Activated naive CD4-positive, alpha-beta T cell treated with anti-CD3 and anti-CD28 coated beads for 36 hours (primary cell): Measurements from ENCODE around the gene CELA2B. TPM values are rescaled to one million over a fixed set of nuclear protein-coding genes. Genes with fewer than 3 reads are reported as not detected.
"Not testable (repeated sequence)": the region's sequence is repeated elsewhere in the genome, so short reads cannot be mapped to it uniquely, and the experiment has no call there.

Experiments used
- CTCF ChIA-PET: fragments of 350-600 bp; sonication (Branson Sonifier 250); formaldehyde crosslinking; loops from one replicate; lab custom pipeline; 2021; ENCODE audit warnings: antibody characterized with exemption; lab: Charles Lee
- DNase-seq: peaks from one replicate; pipeline ENCODE4 v3.0.0-alpha.2; 2020
- H3K27ac Mint-ChIP-seq: one replicate; pipeline ENCODE4 v1.8.0; 2021; ENCODE audit warnings: mild to moderate bottlenecking, mixed read lengths
- H3K27me3 Mint-ChIP-seq: one replicate; pipeline ENCODE4 v1.8.0; 2021; ENCODE audit warnings: low read depth, mixed read lengths
- H3K36me3 Mint-ChIP-seq: one replicate; pipeline ENCODE4 v1.8.0; 2021; ENCODE audit warnings: low read depth, mixed read lengths
- H3K4me1 Mint-ChIP-seq: one replicate; pipeline ENCODE4 v1.8.0; 2021; ENCODE audit warnings: low read depth, mixed read lengths
- H3K4me3 Mint-ChIP-seq: one replicate; pipeline ENCODE4 v1.8.0; 2021; ENCODE audit warnings: mild to moderate bottlenecking, moderate library complexity, mixed read lengths
- H3K9me3 Mint-ChIP-seq: one replicate; pipeline ENCODE4 v1.8.0; 2021; ENCODE audit warnings: mixed read lengths
- intact Hi-C: fragments of 100-400 bp; cut with micrococcal nuclease; formaldehyde crosslinking; loops from one replicate; pipeline ENCODE4 v1.15.1; 2023
- total RNA-seq, 2 experiments: library from RNA; stranded (reverse); gene quantifications; one replicate each; pipeline ENCODE4 v1.2.3, GENCODE V29; 2021

Gene CELA2B
- total RNA-seq = not detected

GRCh38 chr1:15475752-15476314, at the start of gene CELA2B:
TSS of gene CELA2B (plus strand) at chr1:15476104. CDS start at chr1:15476126, 22 bp downstream.
- Mint-ChIP-seq H3K4me1 (no peaks in the 10 kb centered on the region), H3K9me3 (no peaks in the 10 kb centered on the region), H3K36me3 (no peaks in the 10 kb centered on the region), H3K27me3 (no peaks in the 10 kb centered on the region), H3K4me3 (no peak within 1 kb of the TSS), H3K27ac (no peak within 1 kb of the TSS)
- intact Hi-C loops = no loop called here
- no peak for DNase-seq
- CTCF ChIA-PET = no interaction called here

GRCh38 chr1:15426492-15427279, 49.2 kb upstream of the CELA2B start:
- Mint-ChIP-seq H3K4me1 (no peaks in the 10 kb centered on the region), H3K4me3 (no peak overlapping the region), H3K27ac (no peak overlapping the region), H3K27me3 (no peaks in the 10 kb centered on the region), H3K36me3 (peaks cover 8% of the 10 kb centered on the region), H3K9me3 (no peaks in the 10 kb centered on the region)
- intact Hi-C loops = no loop called here
- CTCF ChIA-PET = interaction anchor here (2.6 kb wide), 1 partner anchor 103 kb away, joined by 13 read pairs; no protein-coding TSS in a partner anchor
- DNase-seq = no peak

- H3K36me3 Mint-ChIP-seq = peaks cover 8% of the 10 kb centered on the region
- intact Hi-C loops = no loop called here
- H3K4me1 Mint-ChIP-seq = no peaks in the 10 kb centered on the region
- H3K27ac Mint-ChIP-seq = no peak overlapping the region
- no peaks in the 10 kb centered on the region for H3K9me3 Mint-ChIP-seq
- CTCF ChIA-PET = interaction anchor here (0.6 to 2.6 kb wide), 2 partner anchors 99 to 104 kb away, joined by 3 to 13 read pairs; no protein-coding TSS in a partner anchor
- DNase-seq = no peak
- no peaks in the 10 kb centered on the region for H3K27me3 Mint-ChIP-seq
- no peak overlapping the region for H3K4me3 Mint-ChIP-seq
Measured at GRCh38 chr1:15427280-15427666, 48.6 kb upstream of the CELA2B start.

GRCh38 chr1:15428252-15428651, 47.7 kb upstream of the CELA2B start:
- CTCF ChIA-PET = interaction anchor here (2.6 kb wide), 1 partner anchor 105 kb away, joined by 13 read pairs; no protein-coding TSS in a partner anchor
- H3K27me3 Mint-ChIP-seq, H3K4me1 Mint-ChIP-seq, H3K36me3 Mint-ChIP-seq, DNase-seq, H3K4me3 Mint-ChIP-seq, intact Hi-C loops, H3K9me3 Mint-ChIP-seq, H3K27ac Mint-ChIP-seq: not testable (repeated sequence)

GRCh38 chr1:15428815-15429435, 47.0 kb upstream of the CELA2B start:
- peaks cover 8% of the 10 kb centered on the region for H3K36me3 Mint-ChIP-seq
- intact Hi-C loops = no loop called here
- no peak for DNase-seq
- H3K27ac Mint-ChIP-seq = no peak overlapping the region
- H3K4me3 Mint-ChIP-seq = no peak overlapping the region
- H3K9me3 Mint-ChIP-seq = no peaks in the 10 kb centered on the region
- no peaks in the 10 kb centered on the region for H3K27me3 Mint-ChIP-seq
- CTCF ChIA-PET = interaction anchor here (1.2 to 2.6 kb wide), 2 partner anchors 105 to 109 kb away, joined by 8 to 13 read pairs; no protein-coding TSS in a partner anchor
- no peaks in the 10 kb centered on the region for H3K4me1 Mint-ChIP-seq

GRCh38 chr1:15429701-15430149, 46.2 kb upstream of the CELA2B start:
- Mint-ChIP-seq H3K36me3 (peaks cover 8% of the 10 kb centered on the region), H3K27ac (no peak overlapping the region), H3K9me3 (no peaks in the 10 kb centered on the region), H3K27me3 (no peaks in the 10 kb centered on the region), H3K4me3 (no peak overlapping the region), H3K4me1 (no peaks in the 10 kb centered on the region)
- CTCF ChIA-PET = interaction anchor here (1.2 to 8.5 kb wide), 3 partner anchors 106 to 112 kb away, joined by 3 to 101 read pairs (median 8); no protein-coding TSS in a partner anchor
- intact Hi-C loops = loop anchor here (5.0 kb wide), 1 partner anchor 313 kb away; the partner anchor contains the start of gene TMEM82
- no peak for DNase-seq

GRCh38 chr1:15430787-15431570, 44.9 kb upstream of the CELA2B start:
- Mint-ChIP-seq H3K36me3 (peaks cover 7% of the 10 kb centered on the region), H3K9me3 (no peaks in the 10 kb centered on the region), H3K27ac (no peak overlapping the region), H3K4me3 (no peak overlapping the region), H3K27me3 (no peaks in the 10 kb centered on the region), H3K4me1 (no peaks in the 10 kb centered on the region)
- peak; percentile 83 for DNase-seq
- intact Hi-C loops = loop anchor here (1.0 to 5.0 kb wide), 2 partner anchors 108 to 311 kb away; partner anchors contain the start of gene TMEM82
- CTCF ChIA-PET = interaction anchor here (0.7 to 8.5 kb wide), 12 partner anchors 11 to 576 kb away, joined by 3 to 101 read pairs (median 4); no protein-coding TSS in a partner anchor

- no peaks in the 10 kb centered on the region for H3K9me3 Mint-ChIP-seq
- CTCF ChIA-PET = interaction anchor here (0.6 to 8.5 kb wide), 12 partner anchors 10 to 114 kb away, joined by 3 to 101 read pairs (median 4); no protein-coding TSS in a partner anchor
- DNase-seq = no peak
- peaks cover 2% of the 10 kb centered on the region for H3K36me3 Mint-ChIP-seq
- no peaks in the 10 kb centered on the region for H3K27me3 Mint-ChIP-seq
- intact Hi-C loops = loop anchor here (1.0 to 5.0 kb wide), 2 partner anchors 108 to 311 kb away; partner anchors contain the start of gene TMEM82
- H3K4me1 Mint-ChIP-seq = no peaks in the 10 kb centered on the region
- no peak overlapping the region for H3K27ac Mint-ChIP-seq
- H3K4me3 Mint-ChIP-seq = no peak overlapping the region
Measured at GRCh38 chr1:15431571-15431948, 44.3 kb upstream of the CELA2B start.

GRCh38 chr1:15432324-15432723, 43.6 kb upstream of the CELA2B start:
- DNase-seq = no peak
- H3K27ac Mint-ChIP-seq = no peak overlapping the region
- H3K4me3 Mint-ChIP-seq = no peak overlapping the region
- intact Hi-C loops = loop anchor here (5.0 kb wide), 1 partner anchor 310 kb away; the partner anchor contains the start of gene TMEM82
- H3K36me3 Mint-ChIP-seq = no peaks in the 10 kb centered on the region
- no peaks in the 10 kb centered on the region for H3K9me3 Mint-ChIP-seq
- CTCF ChIA-PET = interaction anchor here (0.6 to 8.5 kb wide), 8 partner anchors 9 to 108 kb away, joined by 3 to 101 read pairs (median 4); no protein-coding TSS in a partner anchor
- no peaks in the 10 kb centered on the region for H3K27me3 Mint-ChIP-seq
- no peaks in the 10 kb centered on the region for H3K4me1 Mint-ChIP-seq

- CTCF ChIA-PET = interaction anchor here (8.5 kb wide), 1 partner anchor 110 kb away, joined by 101 read pairs; no protein-coding TSS in a partner anchor
- intact Hi-C loops = loop anchor here (5.0 kb wide), 1 partner anchor 309 kb away; the partner anchor contains the start of gene TMEM82
- no peaks in the 10 kb centered on the region for H3K9me3 Mint-ChIP-seq
- no peaks in the 10 kb centered on the region for H3K36me3 Mint-ChIP-seq
- no peaks in the 10 kb centered on the region for H3K27me3 Mint-ChIP-seq
- H3K4me1 Mint-ChIP-seq = no peaks in the 10 kb centered on the region
- DNase-seq = no peak
- no peak overlapping the region for H3K4me3 Mint-ChIP-seq
- H3K27ac Mint-ChIP-seq = no peak overlapping the region
Measured at GRCh38 chr1:15433471-15433870, 42.4 kb upstream of the CELA2B start.

GRCh38 chr1:15434739-15435138, 41.2 kb upstream of the CELA2B start:
- H3K4me3 Mint-ChIP-seq, H3K9me3 Mint-ChIP-seq, DNase-seq, H3K27me3 Mint-ChIP-seq, H3K36me3 Mint-ChIP-seq, H3K27ac Mint-ChIP-seq, H3K4me1 Mint-ChIP-seq: not testable (repeated sequence)
- intact Hi-C loops = loop anchor here (5.0 kb wide), 1 partner anchor 308 kb away; the partner anchor contains the start of gene TMEM82
- CTCF ChIA-PET = interaction anchor here (0.6 to 8.5 kb wide), 4 partner anchors 10 to 283 kb away, joined by 3 to 101 read pairs (median 4); no protein-coding TSS in a partner anchor
